Measurements from ENCODE around the gene NAMPT.

GRCh38 chr7:106331441-106332175 is 46.8 kb upstream of the NAMPT start:
- TF ChIP-seq POLR2A (IDR thresholded peaks at IDR 0.05) (no peak), EP300 (IDR thresholded peaks at IDR 0.05) (no peak), POLR2AphosphoS5 (IDR thresholded peaks at IDR 0.05) (no peak)
- TF ChIP-seq, protein P1, sequence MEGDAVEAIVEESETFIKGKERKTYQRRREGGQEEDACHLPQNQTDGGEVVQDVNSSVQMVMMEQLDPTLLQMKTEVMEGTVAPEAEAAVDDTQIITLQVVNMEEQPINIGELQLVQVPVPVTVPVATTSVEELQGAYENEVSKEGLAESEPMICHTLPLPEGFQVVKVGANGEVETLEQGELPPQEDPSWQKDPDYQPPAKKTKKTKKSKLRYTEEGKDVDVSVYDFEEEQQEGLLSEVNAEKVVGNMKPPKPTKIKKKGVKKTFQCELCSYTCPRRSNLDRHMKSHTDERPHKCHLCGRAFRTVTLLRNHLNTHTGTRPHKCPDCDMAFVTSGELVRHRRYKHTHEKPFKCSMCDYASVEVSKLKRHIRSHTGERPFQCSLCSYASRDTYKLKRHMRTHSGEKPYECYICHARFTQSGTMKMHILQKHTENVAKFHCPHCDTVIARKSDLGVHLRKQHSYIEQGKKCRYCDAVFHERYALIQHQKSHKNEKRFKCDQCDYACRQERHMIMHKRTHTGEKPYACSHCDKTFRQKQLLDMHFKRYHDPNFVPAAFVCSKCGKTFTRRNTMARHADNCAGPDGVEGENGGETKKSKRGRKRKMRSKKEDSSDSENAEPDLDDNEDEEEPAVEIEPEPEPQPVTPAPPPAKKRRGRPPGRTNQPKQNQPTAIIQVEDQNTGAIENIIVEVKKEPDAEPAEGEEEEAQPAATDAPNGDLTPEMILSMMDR (IDR thresholded peaks at IDR 0.05): no peak
